H1 (cell line): Measurements from ENCODE around the gene GIPC1. TPM values are rescaled to one million over a fixed set of nuclear protein-coding genes. Genes with fewer than 3 reads are reported as not detected.
A peak's percentile ranks its signal among the peaks of the same experiment; 100 is the strongest.

Experiments
- CTCF ChIA-PET: fragments of 300-600 bp; sonication (Branson Sonifier 250); formaldehyde crosslinking; loops from one replicate; lab custom pipeline; 2021; ENCODE audit not compliant: partially characterized antibody; lab: Charles Lee
- POLR2A ChIA-PET: fragments of 300-600 bp; sonication (Branson Sonifier 250); formaldehyde crosslinking; loops from one replicate; lab custom pipeline; 2021; ENCODE audit warnings: inconsistent platforms; ENCODE audit not compliant: partially characterized antibody; lab: Charles Lee
- DNase-seq, 2 experiments: peaks; one replicate each; pipeline versions ENCODE4 v3.0.0 to v3.0.0-alpha.2; 2010 to 2022; ENCODE audit warnings: low spot score in 2 of 2, low read depth in 1 of 2, mixed read lengths in 1 of 2
- FAIRE-seq: peaks from 2 replicates; lab custom pipeline; 2011; peaks lifted over from hg19 to GRCh38; lab: Jason Lieb, UNC
- H2AFZ ChIP-seq: 2 replicates; pipeline ENCODE4 v1.8.1; 2012; ENCODE audit warnings: low read length, inconsistent platforms
- H2AK5ac ChIP-seq: 2 replicates; pipeline ENCODE4 v1.6.1; 2013; ENCODE audit warnings: low read depth, low read length
- H2BK120ac ChIP-seq: replicated peaks from 2 replicates; pipeline ENCODE3; 2013; ENCODE audit warnings: low read depth, low read length, inconsistent platforms
- H2BK12ac ChIP-seq: 2 replicates; pipeline ENCODE4 v1.6.1; 2013; ENCODE audit warnings: low read depth, low read length
- H2BK15ac ChIP-seq: 2 replicates; pipeline ENCODE4 v1.6.1; 2013; ENCODE audit warnings: low read length
- H2BK20ac ChIP-seq: 2 replicates; pipeline ENCODE4 v1.6.1; 2013; ENCODE audit warnings: low read length
- H2BK5ac ChIP-seq: 2 replicates; pipeline ENCODE4 v1.6.1; 2013; ENCODE audit warnings: low read depth, low read length
- H3K14ac ChIP-seq: 2 replicates; pipeline ENCODE4 v1.6.1; 2013; ENCODE audit warnings: inconsistent platforms; ENCODE audit not compliant: insufficient read length
- H3K18ac ChIP-seq: 2 replicates; pipeline ENCODE4 v1.6.1; 2013; ENCODE audit warnings: low read length; ENCODE audit errors: extremely low read depth
- H3K23ac ChIP-seq: 2 replicates; pipeline ENCODE4 v1.6.1; 2013; ENCODE audit warnings: inconsistent platforms; ENCODE audit not compliant: insufficient read length
- H3K23me2 ChIP-seq: 2 replicates; pipeline ENCODE4 v1.6.1; 2013; ENCODE audit warnings: low read depth, low read length
- H3K27ac ChIP-seq: 2 replicates; pipeline ENCODE4 v1.6.1; 2011; ENCODE audit warnings: low read depth, low read length, inconsistent platforms
- H3K27me3 ChIP-seq, 4 experiments: replicated peaks in 1 of 4; 1 replicate in 1 of 4; 2 replicates in 3 of 4; pipeline versions ENCODE4 v1.6.1 to v1.8.1; 2011 to 2013; ENCODE audit warnings: low read length in 3 of 4, mild to moderate bottlenecking in 3 of 4, inconsistent platforms in 2 of 4, mixed read lengths in 2 of 4, moderate library complexity in 1 of 4; ENCODE audit not compliant: control insufficient read depth in 3 of 4, insufficient read depth in 3 of 4; ENCODE audit errors: extremely low read depth in 1 of 4
- H3K36me3 ChIP-seq, 4 experiments: 2 replicates each; pipeline versions ENCODE4 v1.6.1 to v1.8.1; 2011 to 2013; ENCODE audit warnings: mild to moderate bottlenecking in 4 of 4, low read length in 3 of 4, moderate library complexity in 2 of 4, control low read depth in 1 of 4, inconsistent platforms in 1 of 4; ENCODE audit not compliant: insufficient read depth in 4 of 4, control insufficient read depth in 2 of 4
- H3K4ac ChIP-seq: replicated peaks from 2 replicates; pipeline ENCODE3; 2013; ENCODE audit warnings: low read length, low read depth, mixed read lengths, inconsistent platforms; ENCODE audit not compliant: insufficient read length
- H3K4me1 ChIP-seq, 4 experiments: replicated peaks in 1 of 4; 1 replicate in 1 of 4; 2 replicates in 3 of 4; pipeline versions ENCODE4 v1.6.1 to v1.8.1; 2011 to 2013; ENCODE audit warnings: low read length in 3 of 4, inconsistent platforms in 2 of 4, mixed read lengths in 1 of 4; ENCODE audit not compliant: insufficient read depth in 4 of 4, control insufficient read depth in 3 of 4
- H3K4me2 ChIP-seq, 2 experiments: 2 replicates each; pipeline versions ENCODE4 v1.6.1 to v1.8.1; 2011 to 2013; ENCODE audit warnings: low read depth in 2 of 2, low read length in 2 of 2, control low read depth in 1 of 2, inconsistent platforms in 1 of 2, mild to moderate bottlenecking in 1 of 2; ENCODE audit not compliant: insufficient read depth in 1 of 2
- H3K4me3 ChIP-seq, 4 experiments: fragments of 200-600, 300-600 bp in 1 of 4; sonication (generic), shearing (Covaris generic), sonication (Bioruptor Twin) in 1 of 4; 2 replicates each; pipeline versions ENCODE4 v1.5.1 to v1.8.1; 2011 to 2016; ENCODE audit warnings: low read length in 4 of 4, low read depth in 3 of 4, control low read depth in 2 of 4, inconsistent platforms in 2 of 4, mild to moderate bottlenecking in 2 of 4, mixed read lengths in 1 of 4, moderate library complexity in 1 of 4; ENCODE audit not compliant: insufficient read depth in 2 of 4; ENCODE audit errors: extremely low read depth in 1 of 4
- H3K56ac ChIP-seq: replicated peaks from 2 replicates; pipeline ENCODE3; 2013; ENCODE audit warnings: low read depth, mild to moderate bottlenecking, mixed read lengths, low read length, inconsistent platforms; ENCODE audit not compliant: insufficient read length
- H3K79me1 ChIP-seq: 2 replicates; pipeline ENCODE4 v1.6.1; 2013; ENCODE audit warnings: low read depth, low read length, control low read depth
- H3K79me2 ChIP-seq, 2 experiments: 2 replicates each; pipeline versions ENCODE4 v1.6.1 to v1.8.1; 2012 to 2013; ENCODE audit warnings: low read length in 2 of 2, mild to moderate bottlenecking in 2 of 2, inconsistent platforms in 1 of 2; ENCODE audit not compliant: insufficient read depth in 2 of 2, control insufficient read depth in 1 of 2
- H3K9ac ChIP-seq, 4 experiments: replicated peaks in 1 of 4; 1 replicate in 1 of 4; 2 replicates in 3 of 4; pipeline versions ENCODE4 v1.6.1 to v1.8.1; 2011 to 2013; ENCODE audit warnings: low read depth in 3 of 4, low read length in 3 of 4, control low read depth in 2 of 4, mild to moderate bottlenecking in 2 of 4, moderate library complexity in 2 of 4, inconsistent platforms in 1 of 4; ENCODE audit errors: extremely low read depth in 1 of 4
- H3K9me3 ChIP-seq, 2 experiments: 2 replicates each; pipeline versions ENCODE4 v1.6.1 to v1.8.1; 2012 to 2013; ENCODE audit warnings: mild to moderate bottlenecking in 2 of 2, moderate library complexity in 2 of 2, control low read depth in 1 of 2, inconsistent platforms in 1 of 2, low read depth in 1 of 2, low read length in 1 of 2, mixed read lengths in 1 of 2; ENCODE audit not compliant: insufficient read depth in 2 of 2
- H4K20me1 ChIP-seq, 2 experiments: replicated peaks in 1 of 2; 2 replicates each; pipeline versions ENCODE3 to v1.8.1; 2011 to 2013; ENCODE audit warnings: inconsistent platforms in 2 of 2, low read length in 2 of 2, mild to moderate bottlenecking in 1 of 2; ENCODE audit not compliant: insufficient read depth in 2 of 2, control insufficient read depth in 1 of 2
- H4K5ac ChIP-seq: 2 replicates; pipeline ENCODE4 v1.6.1; 2013; ENCODE audit warnings: low read length, low read depth, mixed read lengths, inconsistent platforms; ENCODE audit not compliant: insufficient read length
- H4K8ac ChIP-seq: 2 replicates; pipeline ENCODE4 v1.8.0; 2013; ENCODE audit warnings: mild to moderate bottlenecking, moderate library complexity, low read length, inconsistent platforms; ENCODE audit not compliant: insufficient read depth; ENCODE audit errors: extremely low read depth
- H4K91ac ChIP-seq: replicated peaks from 2 replicates; pipeline ENCODE3; 2013; ENCODE audit warnings: low read length, mixed read lengths, inconsistent platforms; ENCODE audit not compliant: insufficient read length
- CEBPB ChIP-seq: IDR thresholded peaks from 2 replicates; pipeline ENCODE4 v1.6.1; 2012; ENCODE audit warnings: low read depth, low read length
- CTCF ChIP-seq, 3 experiments: IDR thresholded peaks; 1 replicate in 2 of 3; 2 replicates in 1 of 3; pipeline versions ENCODE4 v1.5.1 to v1.6.1; 2011; ENCODE audit warnings: low read length in 3 of 3, mild to moderate bottlenecking in 3 of 3, inconsistent platforms in 2 of 3, low read depth in 1 of 3, moderate library complexity in 1 of 3; ENCODE audit not compliant: insufficient read depth in 1 of 3; ENCODE audit errors: control extremely low read depth in 1 of 3
- FOSL1 ChIP-seq: IDR thresholded peaks from 2 replicates; pipeline ENCODE4 v1.6.1; 2011; ENCODE audit warnings: mild to moderate bottlenecking, low read depth, low read length, moderate library complexity; ENCODE audit not compliant: insufficient read depth
- WGBS, 2 experiments: shearing (Covaris generic) in 1 of 2; methylation state at CpG; one replicate each; pipeline versions ENCODE4 v1.1.6 to v1.1.7; 2013 to 2015; ENCODE audit warnings: low lambda C conversion rate in 2 of 2, mixed read lengths in 2 of 2, inconsistent platforms in 1 of 2, low coverage in 1 of 2, missing lambda C conversion rate in 1 of 2; ENCODE audit not compliant: insufficient replicate concordance in 2 of 2, insufficient coverage in 1 of 2, insufficient read length in 1 of 2; ENCODE audit errors: extremely low coverage in 1 of 2, missing lambda C conversion rate in 1 of 2; 5-methylcytosine and 5-hydroxymethylcytosine counted together
- polyA plus RNA-seq, 7 experiments: library from polyadenylated mRNA; depleted of rRNA in 3 of 7; stranded (reverse) in 5 of 7; unstranded in 2 of 7; fragments of >200 nt in 5 of 7; fragments of 200-250 nt in 2 of 7; gene quantifications; 1 replicate in 5 of 7; 2 replicates in 1 of 7; 4 replicates in 1 of 7; pipeline versions ENCODE4 v1.2.1 to v1.2.3, GENCODE V29; 2011 to 2013; ENCODE audit warnings: missing spikeins in 2 of 7, mixed read lengths in 2 of 7
- total RNA-seq: library from RNA; stranded (reverse); fragmentation: NEBNext Ultra II Directional; extraction: Animal tissue kit (Norgen Biotek cat#: 25700); gene quantifications from 2 replicates; pipeline ENCODE4 v1.2.1, GENCODE V29; 2021

The GIPC1 gene
- total and polyA plus RNA-seq, 2 of the 8 experiments (the other 6 are each of a cell fraction or from before 2014, with no cell fraction given) = 65.6 to 72.0 TPM

- no peak overlapping the region for H2BK12ac ChIP-seq
- ChIA-PET CTCF (interaction anchor here (0.9 to 1.2 kb wide), 2 partner anchors 23 to 54 kb away, joined by 3 to 4 read pairs; no protein-coding TSS in a partner anchor), POLR2A (no interaction called here)
- TF ChIP-seq CTCF (IDR thresholded peaks at IDR 0.05; ENCODE audit: control extremely low read depth in 1 of 3, insufficient read depth in 1 of 3, low read depth in 1 of 3, low read length in 3 of 3) (no peak), FOSL1 (no peak), CEBPB (peak; percentile 57; the same call in 1 of the 2 replicates)
- peaks cover 0 to 5% (median 2%) of the 10 kb centered on the region in 4 experiments; a peak in 3 of 7 replicates for H3K4me1 ChIP-seq
- no peak overlapping the region for H2AK5ac ChIP-seq
- H4K8ac ChIP-seq = no peak overlapping the region
- H3K4me2 ChIP-seq = no peak overlapping the region
- H2BK20ac ChIP-seq = no peak overlapping the region
- H2BK5ac ChIP-seq = no peak overlapping the region
- DNase-seq (no peak), FAIRE-seq (no peak)
- no peak overlapping the region for H3K14ac ChIP-seq
- H3K36me3 ChIP-seq = no peaks in the 10 kb centered on the region
- H3K27ac ChIP-seq = no peak overlapping the region
- no peak overlapping the region for H3K9ac ChIP-seq
- no peaks in the 10 kb centered on the region for H3K79me1 ChIP-seq
- no peak overlapping the region for H2BK120ac ChIP-seq
- H4K20me1 ChIP-seq = no peaks in the 10 kb centered on the region
- no peak overlapping the region for H3K18ac ChIP-seq
- H3K27me3 ChIP-seq = no peaks in the 10 kb centered on the region
- no peak overlapping the region for H3K4ac ChIP-seq
- no peak overlapping the region for H3K56ac ChIP-seq
- H4K91ac ChIP-seq = no peak overlapping the region
- no peaks in the 10 kb centered on the region for H3K9me3 ChIP-seq
- no peak overlapping the region for H2BK15ac ChIP-seq
- no peak overlapping the region for H2AFZ ChIP-seq
- no peak overlapping the region for H3K23ac ChIP-seq
- no peaks in the 10 kb centered on the region; the same call in 1 of the 2 replicates for H3K23me2 ChIP-seq
- no peak overlapping the region for H3K4me3 ChIP-seq
- H3K79me2 ChIP-seq = no peaks in the 10 kb centered on the region
- no peak overlapping the region for H4K5ac ChIP-seq
- 88% methylated on average over 11 of the region's 11 CpGs; no CpG with 5 or more reads in 1 of the 2 experiments for WGBS, 2 experiments
Observed at GRCh38 chr19:14502334-14503092, 6.6 kb upstream of the GIPC1 start.
